Measurements from ENCODE around the gene RPL10.

RPL10 gene

GRCh38 chrX:154431341-154431740 is 33.2 kb downstream of the RPL10 start:
- DNase-seq, result no peak

DNA sequence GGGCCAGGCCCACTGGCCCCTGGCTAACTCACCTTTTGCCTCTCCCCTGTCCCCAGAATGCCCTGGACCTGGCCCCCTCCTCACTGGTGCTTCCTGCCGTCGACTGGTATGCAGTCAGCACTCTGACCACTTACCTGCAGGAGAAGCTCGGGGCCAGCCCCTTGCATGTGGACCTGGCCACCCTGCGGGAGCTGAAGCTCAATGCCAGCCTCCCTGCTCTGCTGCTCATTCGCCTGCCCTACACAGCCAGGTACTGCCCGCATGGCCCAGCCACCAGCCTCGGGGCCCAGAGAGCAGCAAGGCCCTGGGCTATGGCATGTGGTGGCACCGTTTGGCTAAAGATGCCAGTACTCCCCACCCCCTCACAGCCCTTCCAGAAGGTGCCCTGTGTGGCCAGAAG is 34.0 kb downstream of the RPL10 start:
- DNase-seq, result no peak

- no peak for DNase-seq
Observed at GRCh38 chrX:154433605-154434004, 35.4 kb downstream of the RPL10 start.

- DNase-seq, result no peak
Observed at GRCh38 chrX:154434394-154435168, 36.4 kb downstream of the RPL10 start.

DNA sequence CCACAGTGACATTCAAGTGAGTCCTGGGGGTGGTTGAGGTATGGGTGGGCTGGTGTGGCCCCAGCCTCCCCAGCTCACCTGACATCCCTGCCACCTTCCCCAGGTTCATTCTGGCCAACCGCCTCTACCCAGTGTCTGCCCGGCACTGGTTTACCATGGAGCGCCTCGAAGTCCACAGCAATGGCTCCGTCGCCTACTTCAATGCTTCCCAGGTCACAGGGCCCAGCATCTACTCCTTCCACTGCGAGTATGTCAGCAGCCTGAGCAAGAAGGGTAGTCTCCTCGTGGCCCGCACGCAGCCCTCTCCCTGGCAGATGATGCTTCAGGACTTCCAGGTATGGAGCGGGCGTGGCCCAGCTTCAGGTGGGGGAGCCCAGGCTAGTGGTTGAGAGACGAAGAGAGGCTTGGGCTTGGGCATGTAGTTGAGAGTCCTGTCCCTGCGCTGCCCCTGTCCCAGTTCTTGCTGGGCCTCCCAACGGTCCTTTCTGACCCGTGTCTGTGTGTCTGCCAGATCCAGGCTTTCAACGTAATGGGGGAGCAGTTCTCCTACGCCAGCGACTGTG is 37.1 kb downstream of the RPL10 start:
- DNase-seq, result no peak

- DNase-seq, result peak; percentile 59
Observed at GRCh38 chrX:154436374-154436982, 38.3 kb downstream of the RPL10 start.

DNA sequence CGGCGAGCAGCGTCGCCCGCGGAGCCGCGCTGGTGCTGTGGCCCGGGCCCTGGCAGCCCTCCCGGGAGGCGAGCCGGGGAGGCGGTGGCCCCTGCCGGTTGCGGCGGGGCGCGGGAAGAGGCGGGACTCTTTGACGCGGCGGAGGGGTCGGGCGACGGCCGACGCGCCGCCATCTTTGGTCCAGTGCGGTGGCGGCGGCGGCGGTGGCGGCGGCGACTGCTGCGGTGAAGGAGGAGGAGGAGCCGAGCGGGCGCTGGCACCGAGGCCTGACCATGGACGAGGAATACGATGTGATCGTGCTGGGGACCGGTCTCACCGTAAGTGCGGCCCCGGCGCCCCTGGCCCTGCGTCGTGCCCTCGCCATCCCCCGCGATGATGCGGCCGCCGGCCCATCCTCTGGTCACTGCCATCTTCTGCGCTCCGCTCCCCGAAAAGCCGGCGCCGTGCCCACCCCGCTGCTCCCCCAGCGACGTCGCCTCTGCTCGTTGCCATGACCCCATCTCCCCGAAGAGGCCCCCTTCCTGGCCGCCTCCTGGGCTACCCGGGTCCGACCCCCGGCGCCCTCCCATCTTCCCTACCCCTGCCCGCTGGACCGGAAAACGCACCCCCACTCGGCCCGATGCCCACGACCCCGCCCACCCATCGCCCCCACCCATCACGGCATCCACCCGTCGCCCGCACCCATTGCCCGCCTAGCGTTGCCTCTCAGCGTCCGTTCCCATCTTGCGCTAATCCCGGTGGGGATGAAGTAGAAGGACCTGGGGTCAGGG is 39.0 kb downstream of the RPL10 start, which contains the start of gene GDI1:
TSS of gene GDI1 (plus strand) at position 172 of the 770 bp plus-strand sequence. CDS start at position 273, 101 bp downstream.
- peak; percentile 65 for DNase-seq

DNA sequence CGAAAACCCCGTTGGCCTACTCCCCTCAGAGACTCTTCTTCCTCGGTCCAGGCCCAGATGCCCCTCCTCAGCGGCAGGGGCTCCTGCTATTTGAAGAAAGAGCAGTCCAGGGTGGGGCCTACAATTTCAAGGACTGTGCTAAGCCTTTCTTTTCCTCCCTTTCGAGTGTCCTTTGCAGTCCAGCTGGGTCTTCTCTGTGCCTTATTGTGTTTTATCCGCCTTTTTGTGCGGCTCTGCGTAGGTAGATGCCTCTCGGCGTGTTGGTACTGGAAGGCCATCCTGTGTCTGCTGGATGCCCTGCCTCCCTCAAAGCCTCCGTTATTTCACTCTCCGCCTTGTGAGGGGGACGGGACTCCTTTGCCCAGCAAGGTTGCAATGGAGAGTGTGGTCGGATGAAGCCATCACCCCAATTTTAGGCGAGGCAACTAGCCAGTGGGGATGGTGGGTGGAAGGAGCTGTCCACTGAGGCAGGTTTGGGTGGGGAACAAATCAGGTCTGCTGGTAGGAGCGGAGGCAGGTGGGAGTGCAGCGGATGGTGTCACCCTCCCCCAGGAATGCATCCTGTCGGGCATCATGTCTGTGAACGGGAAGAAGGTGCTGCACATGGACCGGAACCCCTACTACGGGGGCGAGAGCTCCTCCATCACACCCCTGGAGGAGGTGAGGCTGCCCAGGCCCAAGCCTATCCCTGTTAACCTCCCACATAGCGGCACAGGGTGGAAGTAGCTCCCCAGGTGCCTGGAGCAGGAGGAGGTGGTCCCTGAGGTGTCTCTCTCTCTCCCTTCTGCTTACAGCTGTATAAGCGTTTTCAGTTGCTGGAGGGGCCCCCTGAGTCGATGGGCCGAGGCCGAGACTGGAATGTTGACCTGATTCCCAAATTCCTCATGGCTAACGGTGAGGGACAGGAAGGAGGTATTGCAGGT is 40.1 kb downstream of the RPL10 start:
- DNase-seq, result no peak

DNA sequence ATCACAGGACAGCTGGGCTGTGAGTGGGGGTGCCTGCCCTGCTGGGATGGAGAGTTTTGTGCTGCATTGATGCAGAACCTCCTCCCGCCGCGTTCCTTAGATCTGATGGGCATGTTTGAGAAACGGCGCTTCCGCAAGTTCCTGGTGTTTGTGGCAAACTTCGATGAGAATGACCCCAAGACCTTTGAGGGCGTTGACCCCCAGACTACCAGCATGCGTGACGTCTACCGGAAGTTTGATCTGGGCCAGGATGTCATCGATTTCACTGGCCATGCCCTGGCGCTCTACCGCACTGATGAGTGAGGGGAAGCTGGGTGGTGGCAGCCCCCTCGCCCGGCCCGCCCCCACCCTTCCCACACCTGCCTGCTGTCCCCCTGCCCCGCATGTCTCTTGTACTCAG is 41.7 kb downstream of the RPL10 start:
- DNase-seq, result no peak

- DNase-seq, result no peak
Observed at GRCh38 chrX:154440623-154441357, 42.6 kb downstream of the RPL10 start.

GRCh38 chrX:154441564-154441963 is 43.4 kb downstream of the RPL10 start:
- no peak for DNase-seq

- no peak for DNase-seq
Observed at GRCh38 chrX:154441984-154442707, 44.0 kb downstream of the RPL10 start.

GRCh38 chrX:154443479-154443910 is 45.3 kb downstream of the RPL10 start:
- DNase-seq, result no peak

DNA sequence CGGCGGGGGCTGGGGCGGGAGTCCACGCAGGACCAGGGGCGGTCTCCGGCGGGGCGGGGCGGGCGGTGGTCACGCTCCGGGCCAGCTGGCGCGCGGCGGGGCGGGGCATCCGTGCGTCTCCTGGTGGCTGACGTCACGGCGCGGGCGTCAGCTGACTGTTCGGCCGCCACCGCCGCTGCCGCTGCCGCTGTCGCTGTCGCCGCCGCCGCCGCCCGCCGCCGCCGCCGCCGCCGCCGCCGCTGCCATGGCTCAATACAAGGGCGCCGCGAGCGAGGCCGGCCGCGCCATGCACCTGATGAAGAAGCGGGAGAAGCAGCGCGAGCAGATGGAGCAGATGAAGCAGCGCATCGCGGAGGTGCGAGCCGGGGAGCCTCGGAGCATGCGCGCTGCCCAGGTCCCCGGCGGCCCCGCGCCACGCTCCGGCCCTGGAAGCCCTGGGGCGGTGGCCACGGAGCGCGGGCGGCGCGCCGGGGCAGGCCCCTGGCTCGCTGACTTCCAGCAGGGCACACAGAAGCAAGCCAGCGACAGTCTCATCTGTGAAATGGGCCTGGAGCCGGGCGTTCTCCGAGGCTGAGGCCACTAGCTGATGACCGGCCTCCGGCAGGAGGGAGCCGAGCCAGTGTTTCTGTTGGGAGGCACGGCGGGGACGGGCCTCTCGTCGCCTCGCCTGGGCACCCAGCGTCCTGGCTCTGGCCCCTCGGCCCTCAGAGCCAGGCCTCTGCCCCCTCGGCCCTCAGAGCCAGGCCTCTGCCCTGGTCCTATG is 46.0 kb downstream of the RPL10 start, which contains the start of gene FAM50A:
TSS of gene FAM50A (plus strand) at position 150 of the 763 bp plus-strand sequence. CDS start at position 245, 95 bp downstream.
- peak; percentile 63 for DNase-seq

GRCh38 chrX:154444755-154445246 is 46.6 kb downstream of the RPL10 start:
- no peak for DNase-seq

DNA sequence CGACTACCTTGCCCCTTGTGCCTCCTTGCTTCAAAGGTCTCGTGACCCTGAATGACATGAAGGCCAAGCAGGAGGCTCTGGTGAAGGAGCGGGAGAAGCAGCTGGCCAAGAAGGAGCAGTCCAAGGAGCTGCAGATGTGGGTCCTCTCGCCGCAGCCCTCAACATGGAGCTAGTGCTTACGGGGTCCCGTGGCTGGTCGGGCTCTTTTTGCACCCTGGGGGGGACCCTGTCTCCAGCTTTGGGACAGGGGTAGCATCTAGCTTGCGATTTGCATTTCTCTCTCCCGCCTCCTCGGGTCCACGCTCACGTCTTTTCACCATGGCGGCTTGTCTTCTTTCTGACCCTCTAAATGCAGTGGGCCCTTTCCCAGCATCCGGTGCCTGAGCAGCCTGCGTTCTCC is 47.6 kb downstream of the RPL10 start:
- no peak for DNase-seq

- no peak for DNase-seq
Observed at GRCh38 chrX:154446430-154446829, 48.3 kb downstream of the RPL10 start.

GRCh38 chrX:154448484-154448883 is 50.3 kb downstream of the RPL10 start:
- no peak for DNase-seq

- DNase-seq, result no peak
Observed at GRCh38 chrX:154449618-154450017, 51.4 kb downstream of the RPL10 start.
